Measurements from ENCODE around the gene TMEM132A.

Gene TMEM132A

GRCh38 chr11:60959431-60959830 is 35.2 kb downstream of the TMEM132A start:
- TF ChIP-seq POLR2AphosphoS5 (IDR thresholded peaks at IDR 0.05; ENCODE audit: borderline replicate concordance, low read depth, low read length) (no peak), FOXP2 (optimal IDR thresholded peaks at IDR 0.05; ENCODE audit: control extremely low read depth, extremely low read length, insufficient read depth) (no peak), EZH2 (IDR thresholded peaks at IDR 0.05) (no peak)
- DNase-seq (ENCODE audit: low read depth, low spot score) = peak; percentile 59
- Histone ChIP-seq H3K36me3 (ENCODE audit: insufficient read depth, low read length) (no peaks in the 10 kb centered on the region), H3K4me3 (peak overlapping the region; percentile 51), H3K9ac (ENCODE audit: insufficient read length) (no peak overlapping the region), H3K27ac (peak overlapping the region; percentile 44), H3K9me3 (ENCODE audit: low read depth, low read length) (no peaks in the 10 kb centered on the region)

- H3K9ac ChIP-seq (ENCODE audit: insufficient read length) = no peak overlapping the region
- no peaks in the 10 kb centered on the region for H3K36me3 ChIP-seq (ENCODE audit: insufficient read depth, low read length)
- H3K4me3 ChIP-seq = no peak overlapping the region
- H3K27ac ChIP-seq = no peak overlapping the region
- H3K9me3 ChIP-seq (ENCODE audit: low read depth, low read length) = no peaks in the 10 kb centered on the region
- TF ChIP-seq EZH2 (IDR thresholded peaks at IDR 0.05) = no peak
- TF ChIP-seq FOXP2 (optimal IDR thresholded peaks at IDR 0.05; ENCODE audit: control extremely low read depth, extremely low read length, insufficient read depth) = no peak
- no peak for TF ChIP-seq POLR2AphosphoS5 (IDR thresholded peaks at IDR 0.05; ENCODE audit: borderline replicate concordance, low read depth, low read length)
- no peak for DNase-seq (ENCODE audit: low read depth, low spot score)
Observed at GRCh38 chr11:60960405-60960804, 36.1 kb downstream of the TMEM132A start.

- no peak for TF ChIP-seq FOXP2 (optimal IDR thresholded peaks at IDR 0.05; ENCODE audit: control extremely low read depth, extremely low read length, insufficient read depth)
- TF ChIP-seq EZH2 (IDR thresholded peaks at IDR 0.05) = no peak
- TF ChIP-seq POLR2AphosphoS5 (IDR thresholded peaks at IDR 0.05; ENCODE audit: borderline replicate concordance, low read depth, low read length) = no peak
- no peak overlapping the region for H3K9ac ChIP-seq (ENCODE audit: insufficient read length)
- no peak for DNase-seq (ENCODE audit: low read depth, low spot score)
- H3K4me3 ChIP-seq = no peak overlapping the region
- H3K27ac ChIP-seq = no peak overlapping the region
- H3K9me3 ChIP-seq (ENCODE audit: low read depth, low read length) = no peaks in the 10 kb centered on the region
- no peaks in the 10 kb centered on the region for H3K36me3 ChIP-seq (ENCODE audit: insufficient read depth, low read length)
Observed at GRCh38 chr11:60964801-60965200, 40.5 kb downstream of the TMEM132A start.

- Histone ChIP-seq H3K9me3 (ENCODE audit: low read depth, low read length) (no peaks in the 10 kb centered on the region), H3K9ac (ENCODE audit: insufficient read length) (no peak overlapping the region), H3K4me3 (no peak overlapping the region), H3K36me3 (ENCODE audit: insufficient read depth, low read length) (no peaks in the 10 kb centered on the region), H3K27ac (no peak overlapping the region)
- no peak for DNase-seq (ENCODE audit: low read depth, low spot score)
- no peak for TF ChIP-seq POLR2AphosphoS5 (IDR thresholded peaks at IDR 0.05; ENCODE audit: borderline replicate concordance, low read depth, low read length)
- no peak for TF ChIP-seq EZH2 (IDR thresholded peaks at IDR 0.05)
- TF ChIP-seq FOXP2 (optimal IDR thresholded peaks at IDR 0.05; ENCODE audit: control extremely low read depth, extremely low read length, insufficient read depth) = no peak
Observed at GRCh38 chr11:60966890-60967289, 42.6 kb downstream of the TMEM132A start.

- no peak overlapping the region for H3K4me3 ChIP-seq
- H3K9ac ChIP-seq (ENCODE audit: insufficient read length) = no peak overlapping the region
- no peaks in the 10 kb centered on the region for H3K36me3 ChIP-seq (ENCODE audit: insufficient read depth, low read length)
- H3K27ac ChIP-seq = no peak overlapping the region
- H3K9me3 ChIP-seq (ENCODE audit: low read depth, low read length) = no peaks in the 10 kb centered on the region
- DNase-seq (ENCODE audit: low read depth, low spot score) = no peak
- TF ChIP-seq FOXP2 (optimal IDR thresholded peaks at IDR 0.05; ENCODE audit: control extremely low read depth, extremely low read length, insufficient read depth) (no peak), POLR2AphosphoS5 (IDR thresholded peaks at IDR 0.05; ENCODE audit: borderline replicate concordance, low read depth, low read length) (no peak), EZH2 (IDR thresholded peaks at IDR 0.05) (no peak)
Observed at GRCh38 chr11:60968223-60968622, 44.0 kb downstream of the TMEM132A start.

- H3K36me3 ChIP-seq (ENCODE audit: insufficient read depth, low read length) = no peaks in the 10 kb centered on the region
- no peak overlapping the region for H3K9ac ChIP-seq (ENCODE audit: insufficient read length)
- DNase-seq (ENCODE audit: low read depth, low spot score) = no peak
- H3K4me3 ChIP-seq = no peak overlapping the region
- H3K27ac ChIP-seq = no peak overlapping the region
- TF ChIP-seq EZH2 (IDR thresholded peaks at IDR 0.05) = no peak
- no peak for TF ChIP-seq FOXP2 (optimal IDR thresholded peaks at IDR 0.05; ENCODE audit: control extremely low read depth, extremely low read length, insufficient read depth)
- TF ChIP-seq POLR2AphosphoS5 (IDR thresholded peaks at IDR 0.05; ENCODE audit: borderline replicate concordance, low read depth, low read length) = no peak
- H3K9me3 ChIP-seq (ENCODE audit: low read depth, low read length) = no peaks in the 10 kb centered on the region
Observed at GRCh38 chr11:60970369-60970774, 46.1 kb downstream of the TMEM132A start.

GRCh38 chr11:60970890-60971289 is 46.6 kb downstream of the TMEM132A start:
- no peak overlapping the region for H3K27ac ChIP-seq
- TF ChIP-seq EZH2 (IDR thresholded peaks at IDR 0.05) (no peak), POLR2AphosphoS5 (IDR thresholded peaks at IDR 0.05; ENCODE audit: borderline replicate concordance, low read depth, low read length) (no peak), FOXP2 (optimal IDR thresholded peaks at IDR 0.05; ENCODE audit: control extremely low read depth, extremely low read length, insufficient read depth) (no peak)
- no peak for DNase-seq (ENCODE audit: low read depth, low spot score)
- H3K4me3 ChIP-seq = no peak overlapping the region
- H3K9ac ChIP-seq (ENCODE audit: insufficient read length) = no peak overlapping the region
- H3K9me3 ChIP-seq (ENCODE audit: low read depth, low read length) = no peaks in the 10 kb centered on the region
- no peaks in the 10 kb centered on the region for H3K36me3 ChIP-seq (ENCODE audit: insufficient read depth, low read length)

- no peak for DNase-seq (ENCODE audit: low read depth, low spot score)
- TF ChIP-seq EZH2 (IDR thresholded peaks at IDR 0.05) (no peak), FOXP2 (optimal IDR thresholded peaks at IDR 0.05; ENCODE audit: control extremely low read depth, extremely low read length, insufficient read depth) (no peak), POLR2AphosphoS5 (IDR thresholded peaks at IDR 0.05; ENCODE audit: borderline replicate concordance, low read depth, low read length) (no peak)
- no peaks in the 10 kb centered on the region for H3K9me3 ChIP-seq (ENCODE audit: low read depth, low read length)
- no peak within 1 kb of the TSS for H3K4me3 ChIP-seq
- no peak within 1 kb of the TSS for H3K9ac ChIP-seq (ENCODE audit: insufficient read length)
- H3K36me3 ChIP-seq (ENCODE audit: insufficient read depth, low read length) = no peaks in the 10 kb centered on the region
- no peak within 1 kb of the TSS for H3K27ac ChIP-seq
Observed at GRCh38 chr11:60971520-60971919, 47.3 kb downstream of the TMEM132A start, which contains the start of gene CD6. CD6 (plus strand) TSS chr11:60971680; CDS start chr11:60971866, 186 bp downstream.

Data from SK-N-MC (cell line).